ENCODE measurements around the gene NCMAP. TPM values are rescaled to one million over a fixed set of nuclear protein-coding genes. Genes with fewer than 3 reads are reported as not detected.
"Not testable (repeated sequence)": the region's sequence is repeated elsewhere in the genome, so short reads cannot be mapped to it uniquely, and the experiment has no call there.

NCMAP gene
- polyA plus RNA-seq, 1 donor from 2014 or later: not detected

- H2AFZ ChIP-seq (ENCODE audit: low read depth, low read length): no peak overlapping the region
- no peaks in the 10 kb centered on the region for H3K27me3 ChIP-seq (ENCODE audit: insufficient read depth, low read depth, low read length)
- TF ChIP-seq POLR2AphosphoS5 (IDR thresholded peaks at IDR 0.05) (no peak), RAD21 (conservative IDR thresholded peaks at IDR 0.05) (no peak), EZH2 (IDR thresholded peaks at IDR 0.05; ENCODE audit: borderline replicate concordance, insufficient read depth, low read length, poor library complexity, severe bottlenecking) (no peak), SMC3 (conservative IDR thresholded peaks at IDR 0.05; ENCODE audit: poor library complexity) (no peak), CTCF (IDR thresholded peaks at IDR 0.05; ENCODE audit: poor library complexity, severe bottlenecking) (no peak), MXI1 (conservative IDR thresholded peaks at IDR 0.05; ENCODE audit: poor library complexity, severe bottlenecking) (no peak), EP300 (conservative IDR thresholded peaks at IDR 0.05; ENCODE audit: poor library complexity, severe bottlenecking) (no peak), TAF1 (IDR thresholded peaks at IDR 0.05; ENCODE audit: low read depth) (no peak)
- TF ChIP-seq, protein P1, sequence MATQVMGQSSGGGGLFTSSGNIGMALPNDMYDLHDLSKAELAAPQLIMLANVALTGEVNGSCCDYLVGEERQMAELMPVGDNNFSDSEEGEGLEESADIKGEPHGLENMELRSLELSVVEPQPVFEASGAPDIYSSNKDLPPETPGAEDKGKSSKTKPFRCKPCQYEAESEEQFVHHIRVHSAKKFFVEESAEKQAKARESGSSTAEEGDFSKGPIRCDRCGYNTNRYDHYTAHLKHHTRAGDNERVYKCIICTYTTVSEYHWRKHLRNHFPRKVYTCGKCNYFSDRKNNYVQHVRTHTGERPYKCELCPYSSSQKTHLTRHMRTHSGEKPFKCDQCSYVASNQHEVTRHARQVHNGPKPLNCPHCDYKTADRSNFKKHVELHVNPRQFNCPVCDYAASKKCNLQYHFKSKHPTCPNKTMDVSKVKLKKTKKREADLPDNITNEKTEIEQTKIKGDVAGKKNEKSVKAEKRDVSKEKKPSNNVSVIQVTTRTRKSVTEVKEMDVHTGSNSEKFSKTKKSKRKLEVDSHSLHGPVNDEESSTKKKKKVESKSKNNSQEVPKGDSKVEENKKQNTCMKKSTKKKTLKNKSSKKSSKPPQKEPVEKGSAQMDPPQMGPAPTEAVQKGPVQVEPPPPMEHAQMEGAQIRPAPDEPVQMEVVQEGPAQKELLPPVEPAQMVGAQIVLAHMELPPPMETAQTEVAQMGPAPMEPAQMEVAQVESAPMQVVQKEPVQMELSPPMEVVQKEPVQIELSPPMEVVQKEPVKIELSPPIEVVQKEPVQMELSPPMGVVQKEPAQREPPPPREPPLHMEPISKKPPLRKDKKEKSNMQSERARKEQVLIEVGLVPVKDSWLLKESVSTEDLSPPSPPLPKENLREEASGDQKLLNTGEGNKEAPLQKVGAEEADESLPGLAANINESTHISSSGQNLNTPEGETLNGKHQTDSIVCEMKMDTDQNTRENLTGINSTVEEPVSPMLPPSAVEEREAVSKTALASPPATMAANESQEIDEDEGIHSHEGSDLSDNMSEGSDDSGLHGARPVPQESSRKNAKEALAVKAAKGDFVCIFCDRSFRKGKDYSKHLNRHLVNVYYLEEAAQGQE (IDR thresholded peaks at IDR 0.05; ENCODE audit: borderline replicate concordance): no peak
- H3K9me3 ChIP-seq (ENCODE audit: low read length): no peaks in the 10 kb centered on the region
- H3K4me2 ChIP-seq (ENCODE audit: low read length): no peak overlapping the region
- H3K79me2 ChIP-seq (replicated peaks; ENCODE audit: insufficient read depth, low read length): no peaks in the 10 kb centered on the region
- H3K27ac ChIP-seq (ENCODE audit: low read length): no peak overlapping the region
- no peaks in the 10 kb centered on the region for H3F3A ChIP-seq (ENCODE audit: insufficient read depth, low read length, poor library complexity, severe bottlenecking)
- no peaks in the 10 kb centered on the region for H3K9me2 ChIP-seq (ENCODE audit: insufficient read depth, low read length)
- H3K4me3 ChIP-seq (ENCODE audit: low read length): no peak overlapping the region
- H3K36me3 ChIP-seq (ENCODE audit: insufficient read depth, low read length): no peaks in the 10 kb centered on the region
- H3K9ac ChIP-seq (ENCODE audit: low read length): no peak overlapping the region
- H4K20me1 ChIP-seq (ENCODE audit: insufficient read depth): no peaks in the 10 kb centered on the region
Measured at GRCh38 chr1:24528744-24529143, 27.1 kb upstream of the NCMAP start.

- H3F3A ChIP-seq (ENCODE audit: insufficient read depth, low read length, poor library complexity, severe bottlenecking); H3K9ac ChIP-seq (ENCODE audit: low read length); H3K4me2 ChIP-seq (ENCODE audit: low read length); H3K27me3 ChIP-seq (ENCODE audit: insufficient read depth, low read depth, low read length); H2AFZ ChIP-seq (ENCODE audit: low read depth, low read length); H3K27ac ChIP-seq (ENCODE audit: low read length); H3K9me2 ChIP-seq (ENCODE audit: insufficient read depth, low read length); H4K20me1 ChIP-seq (ENCODE audit: insufficient read depth); H3K36me3 ChIP-seq (ENCODE audit: insufficient read depth, low read length); H3K79me2 ChIP-seq (replicated peaks; ENCODE audit: insufficient read depth, low read length); H3K4me3 ChIP-seq (ENCODE audit: low read length); H3K9me3 ChIP-seq (ENCODE audit: low read length): not testable (repeated sequence)
Measured at GRCh38 chr1:24529292-24529691, 26.6 kb upstream of the NCMAP start.

DNA sequence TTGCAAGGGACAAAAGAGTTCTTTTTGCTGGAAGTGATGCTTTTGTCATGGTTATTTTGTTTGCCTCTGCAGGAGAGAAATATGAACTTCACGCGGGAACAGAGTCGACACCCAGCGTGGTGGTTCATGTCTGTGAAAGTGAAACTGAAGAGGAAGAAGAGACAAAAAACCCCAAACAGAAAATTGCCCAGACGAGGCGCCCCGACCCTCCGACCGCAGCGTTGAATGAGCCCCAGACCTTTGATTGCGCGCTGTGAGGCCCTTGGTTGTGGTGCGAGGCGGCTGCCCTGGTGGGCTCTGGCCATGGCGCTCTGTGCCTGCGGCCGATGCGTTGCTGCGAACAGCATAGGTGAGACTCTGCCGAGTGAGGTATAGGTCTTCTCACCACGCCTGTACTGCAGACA lies 20.9 kb upstream of the NCMAP start:
- no peak overlapping the region for H3K4me3 ChIP-seq (ENCODE audit: low read length)
- no peak overlapping the region for H3K4me2 ChIP-seq (ENCODE audit: low read length)
- TF ChIP-seq POLR2AphosphoS5 (IDR thresholded peaks at IDR 0.05): no peak
- no peak for TF ChIP-seq EZH2 (IDR thresholded peaks at IDR 0.05; ENCODE audit: borderline replicate concordance, insufficient read depth, low read length, poor library complexity, severe bottlenecking)
- TF ChIP-seq MXI1 (conservative IDR thresholded peaks at IDR 0.05; ENCODE audit: poor library complexity, severe bottlenecking): no peak
- no peak for TF ChIP-seq TAF1 (IDR thresholded peaks at IDR 0.05; ENCODE audit: low read depth)
- TF ChIP-seq, protein P1 (IDR thresholded peaks at IDR 0.05; ENCODE audit: borderline replicate concordance): no peak
- no peak for TF ChIP-seq EP300 (conservative IDR thresholded peaks at IDR 0.05; ENCODE audit: poor library complexity, severe bottlenecking)
- TF ChIP-seq CTCF (IDR thresholded peaks at IDR 0.05; ENCODE audit: poor library complexity, severe bottlenecking): no peak
- TF ChIP-seq SMC3 (conservative IDR thresholded peaks at IDR 0.05; ENCODE audit: poor library complexity): no peak
- TF ChIP-seq RAD21 (conservative IDR thresholded peaks at IDR 0.05): no peak

More for the DNA sequence above, 20.9 kb upstream of the NCMAP start:
- Histone ChIP-seq H3K27ac (ENCODE audit: low read length) (no peak overlapping the region), H3K36me3 (ENCODE audit: insufficient read depth, low read length) (no peaks in the 10 kb centered on the region), H3F3A (ENCODE audit: insufficient read depth, low read length, poor library complexity, severe bottlenecking) (no peaks in the 10 kb centered on the region), H3K9me3 (ENCODE audit: low read length) (no peaks in the 10 kb centered on the region), H3K27me3 (ENCODE audit: insufficient read depth, low read depth, low read length) (no peaks in the 10 kb centered on the region), H2AFZ (ENCODE audit: low read depth, low read length) (no peak overlapping the region), H4K20me1 (ENCODE audit: insufficient read depth) (no peaks in the 10 kb centered on the region), H3K9me2 (ENCODE audit: insufficient read depth, low read length) (no peaks in the 10 kb centered on the region), H3K9ac (ENCODE audit: low read length) (no peak overlapping the region), H3K79me2 (replicated peaks; ENCODE audit: insufficient read depth, low read length) (no peaks in the 10 kb centered on the region)
